Neural progenitor cell (in vitro differentiated cells): ENCODE data around the gene ZNF304.

Experiments used
- CTCF ChIP-seq: fragments of 200-600 bp; sonication (generic); IDR thresholded peaks from 2 replicates; pipeline ENCODE4 v1.5.1; 2017; ENCODE audit warnings: antibody characterized with exemption, mild to moderate bottlenecking
- EZH2 ChIP-seq: fragments of 200-600 bp; sonication (generic); IDR thresholded peaks from 2 replicates; pipeline ENCODE4 v1.6.1; 2017; ENCODE audit warnings: antibody characterized with exemption, mild to moderate bottlenecking, moderate library complexity

DNA sequence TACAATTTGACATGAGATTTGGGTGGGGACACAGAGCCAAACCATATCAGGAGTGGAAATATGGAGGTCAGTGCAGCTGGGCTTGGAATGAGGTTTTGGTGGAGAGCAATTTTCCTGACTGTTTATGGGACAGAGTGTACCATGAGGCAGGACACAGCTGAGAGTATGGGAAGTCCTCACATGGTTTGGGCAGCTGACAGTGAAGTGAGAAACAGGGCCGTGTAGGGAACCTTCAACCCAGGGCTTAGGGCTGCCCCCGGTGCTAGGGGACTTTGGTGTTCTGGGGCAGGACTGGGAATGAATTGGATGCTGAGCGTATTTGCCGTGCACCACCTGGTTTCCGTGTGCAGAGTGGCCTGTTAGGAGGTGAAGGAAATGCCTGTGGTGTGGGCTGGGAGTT is 44.6 kb downstream of the ZNF304 start:
- TF ChIP-seq CTCF (no peak), EZH2 (no peak)
